K562 (cell line): Measurements from ENCODE around the gene RELL2. TPM values are rescaled to one million over a fixed set of nuclear protein-coding genes. Genes with fewer than 3 reads are reported as not detected.

Source experiments
- ATAC-seq: fragments of 200-7000 bp; cut with Tn5 transposase; 3 replicates; pipeline ENCODE4 v1.9.1; 2020; ENCODE audit warnings: moderate library complexity
- BruUV-seq: library from RNA; stranded (reverse); fragments of 400-500 nt; replicated peaks from 2 replicates; lab custom pipeline; 2021; lab: Mats Ljungman, UMichigan
- CTCF ChIA-PET: fragments of 300-600 bp; formaldehyde crosslinking; extraction: SDS; loops from one replicate; lab custom pipeline; 2021; ENCODE audit warnings: low intra/inter-chr PET ratio; lab: Yijun Ruan, JAX
- POLR2A ChIA-PET: fragments of 300-600, 350-650 bp; sonication (Branson Sonifier 250); formaldehyde crosslinking; extraction: SDS; loops from one replicate; lab custom pipeline; 2021; ENCODE audit warnings: antibody characterized with exemption, inconsistent platforms; lab: Yijun Ruan, JAX
- DNase-seq, 4 experiments: peaks; one replicate each; pipeline versions ENCODE4 v3.0.0 to v3.0.0-alpha.2; 2011 to 2018; ENCODE audit warnings: low spot score in 3 of 4, mixed read lengths in 3 of 4; ENCODE audit errors: extremely low read depth in 1 of 4
- FAIRE-seq: peaks from 2 replicates; lab custom pipeline; 2011; peaks lifted over from hg19 to GRCh38; lab: Jason Lieb, UNC
- H2AFZ ChIP-seq: 2 replicates; pipeline ENCODE4 v1.6.0; 2011; ENCODE audit warnings: low read depth, low read length, control low read depth, inconsistent platforms
- H3K27ac ChIP-seq: fragments of 200-600 bp; 3 replicates; pipeline ENCODE4 v1.8.0; 2011; ENCODE audit warnings: low read depth, mild to moderate bottlenecking, control low read depth, inconsistent platforms, low read length, moderate library complexity, mixed read lengths; ENCODE audit errors: extremely low read depth
- H3K27me3 ChIP-seq, 2 experiments: fragments of 300-600 bp in 1 of 2; 2 replicates in 1 of 2; 3 replicates in 1 of 2; pipeline versions ENCODE4 v1.6.0 to v1.8.0; 2011; ENCODE audit warnings: inconsistent platforms in 2 of 2, low read length in 2 of 2, mild to moderate bottlenecking in 1 of 2, mixed read lengths in 1 of 2, moderate library complexity in 1 of 2; ENCODE audit not compliant: control insufficient read depth in 2 of 2, insufficient read depth in 2 of 2
- H3K36me3 ChIP-seq: fragments of 300-600 bp; 3 replicates; pipeline ENCODE4 v1.8.0; 2011; ENCODE audit warnings: mild to moderate bottlenecking, low read length, inconsistent platforms; ENCODE audit not compliant: control insufficient read depth, insufficient read depth
- H3K4me1 ChIP-seq, 2 experiments: fragments of 200-600 bp in 1 of 2; replicated peaks in 1 of 2; 2 replicates in 1 of 2; 3 replicates in 1 of 2; pipeline versions ENCODE4 v1.5.1 to v1.8.0; 2011; ENCODE audit warnings: inconsistent platforms in 2 of 2, low read length in 2 of 2, mild to moderate bottlenecking in 1 of 2, mixed read lengths in 1 of 2, moderate library complexity in 1 of 2; ENCODE audit not compliant: control insufficient read depth in 2 of 2, insufficient read depth in 2 of 2
- H3K4me2 ChIP-seq: 2 replicates; pipeline ENCODE4 v1.6.1; 2011; ENCODE audit warnings: low read length, control low read depth, inconsistent platforms, mixed read lengths; ENCODE audit not compliant: insufficient read depth
- H3K4me3 ChIP-seq: fragments of 200-600 bp; sonication (generic), shearing (Covaris generic); 2 replicates; pipeline ENCODE4 v1.5.1; 2016; ENCODE audit warnings: control low read depth, inconsistent platforms
- H3K79me2 ChIP-seq: fragments of 200-600 bp; 3 replicates; pipeline ENCODE4 v1.8.0; 2011; ENCODE audit warnings: low read length, inconsistent platforms; ENCODE audit not compliant: control insufficient read depth, insufficient read depth
- H3K9ac ChIP-seq, 2 experiments: 2 replicates each; pipeline versions ENCODE4 v1.6.0 to v1.6.1; 2011; ENCODE audit warnings: low read depth in 2 of 2, low read length in 2 of 2, control low read depth in 1 of 2, inconsistent platforms in 1 of 2, mild to moderate bottlenecking in 1 of 2, mixed read lengths in 1 of 2; ENCODE audit not compliant: insufficient read depth in 1 of 2
- H3K9me1 ChIP-seq: one replicate; pipeline ENCODE4 v1.6.0; 2011; ENCODE audit warnings: inconsistent platforms, mild to moderate bottlenecking, low read length, moderate library complexity; ENCODE audit not compliant: control insufficient read depth, insufficient read depth
- H3K9me3 ChIP-seq: replicated peaks from 2 replicates; pipeline ENCODE4 v1.5.1; 2011; ENCODE audit warnings: low read depth, low read length, inconsistent platforms; ENCODE audit not compliant: control insufficient read depth, insufficient read depth
- H4K20me1 ChIP-seq: replicated peaks from 2 replicates; pipeline ENCODE4 v1.6.1; 2011; ENCODE audit warnings: low read length, inconsistent platforms, mixed read lengths; ENCODE audit not compliant: control insufficient read depth, insufficient read depth
- EGR1 ChIP-seq: fragments of 450-650 bp; conservative IDR thresholded peaks from 2 replicates; pipeline ENCODE4 v1.6.1; 2017; ENCODE audit warnings: mild to moderate bottlenecking
- HMG20B ChIP-seq: fragments of 250-450 bp; sonication (Bioruptor Pico); IDR thresholded peaks from 2 replicates; pipeline ENCODE4 v1.5.0; 2021; ENCODE audit warnings: mild to moderate bottlenecking
- MCM7 ChIP-seq, 2 experiments: fragments of 450-650 bp; IDR thresholded peaks; 2 replicates each; pipeline ENCODE4 v1.6.1; 2016 to 2018
- RAD21 ChIP-seq, 2 experiments: fragments of 250-450 bp in 1 of 2; fragments of 450-650 bp in 1 of 2; sonication (Bioruptor Pico) in 1 of 2; formaldehyde crosslinking in 1 of 2; IDR thresholded peaks in 1 of 2; conservative IDR thresholded peaks in 1 of 2; 2 replicates each; pipeline versions ENCODE4 v1.4.0 to v1.8.0; 2020 to 2022; ENCODE audit warnings: mild to moderate bottlenecking in 2 of 2, moderate library complexity in 1 of 2
- TRIM28 ChIP-seq: fragments of 450-650 bp; IDR thresholded peaks from 2 replicates; pipeline ENCODE4 v1.6.1; 2017
- ZNF695 ChIP-seq: fragments of 450-650 bp; formaldehyde crosslinking; IDR thresholded peaks from 2 replicates; pipeline ENCODE4 v1.4.0; 2020; ENCODE audit warnings: mild to moderate bottlenecking, moderate library complexity
- WGBS: fragments of 100-300 bp; shearing (Covaris generic); methylation state at CpG from one replicate; pipeline ENCODE4 v1.1.6; 2016; ENCODE audit warnings: low coverage, mixed read lengths; ENCODE audit not compliant: insufficient coverage; ENCODE audit errors: missing lambda C conversion rate; 5-methylcytosine and 5-hydroxymethylcytosine counted together
- in situ Hi-C: fragments of 300-500 bp; cut with MboI; formaldehyde crosslinking; loops from 4 replicates; pipeline ENCODE4 v1.15.0; 2018; ENCODE audit warnings: inconsistent platforms, mixed read lengths
- intact Hi-C: fragments of 100-400 bp; cut with micrococcal nuclease; formaldehyde crosslinking; loops from 2 replicates; pipeline ENCODE4 v1.14.2; 2022
- polyA plus RNA-seq, 8 experiments: library from polyadenylated mRNA; depleted of rRNA in 4 of 8; stranded (reverse) in 5 of 8; unstranded in 3 of 8; fragments of >200 nt; fragmentation: Nextera tagmentation in 2 of 8; fragmentation: Illumina TruSeq in 1 of 8; extraction: Ambion mirVana in 2 of 8; extraction: Trizol in 1 of 8; gene quantifications; 2 replicates each; pipeline versions ENCODE4 v1.2.1 to v1.2.3, GENCODE V29; 2011 to 2014; ENCODE audit warnings: inconsistent platforms in 1 of 8, missing spikeins in 1 of 8
- total RNA-seq, 7 experiments: library from RNA; depleted of rRNA in 6 of 7; stranded (reverse); fragments of >200 nt in 6 of 7; fragmentation: Illumina TruSeq in 2 of 7; extraction: Trizol in 2 of 7; gene quantifications; 2 replicates each; pipeline versions ENCODE4 v1.2.1 to v1.2.3, GENCODE V29; 2011 to 2021; ENCODE audit warnings: low replicate concordance in 1 of 7
- TF ChIP-seq, protein P1 (sequence below): sonication (generic); IDR thresholded peaks from 2 replicates; pipeline ENCODE4 v1.6.1; 2016

The RELL2 gene
- total and polyA plus RNA-seq, 9 of the 15 experiments (the other 6 are each of a cell fraction or from before 2014, with no cell fraction given) = 0.06 to 36.0 (median 14.3) TPM

DNA sequence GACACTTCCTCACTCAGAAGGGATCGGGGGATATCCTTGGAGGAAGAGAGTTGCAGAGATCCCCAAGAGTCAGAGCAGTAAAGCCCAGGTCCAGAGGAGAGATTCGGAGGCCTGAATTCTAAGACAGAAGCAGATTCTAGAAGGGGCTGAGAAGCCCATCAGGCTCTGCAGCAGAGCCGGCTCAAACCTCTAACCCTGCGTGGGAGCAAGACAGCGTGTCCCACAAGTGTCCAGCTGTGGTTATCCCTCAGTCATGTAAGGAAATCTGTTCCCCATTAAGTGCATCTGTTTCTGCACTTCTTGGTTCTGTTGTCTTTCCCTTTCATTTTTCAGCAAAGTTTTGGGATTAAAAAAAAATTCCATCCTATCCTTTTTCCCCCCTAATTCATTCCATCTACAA lies 13.2 kb upstream of the RELL2 start:
- H3K4me2 ChIP-seq = no peak overlapping the region

More for the DNA sequence above, 13.2 kb upstream of the RELL2 start:
- POLR2A ChIA-PET = no interaction called here
- intact Hi-C loops = no loop called here
- no peak for DNase-seq
- no peaks in the 10 kb centered on the region for H3K27me3 ChIP-seq
- no peak for FAIRE-seq
- BruUV-seq = no TSS peak
- no peaks in the 10 kb centered on the region for H4K20me1 ChIP-seq
- no peak overlapping the region for H3K4me3 ChIP-seq
- in situ Hi-C loops = no loop called here
- 98% methylated on average over 5 of the region's 5 CpGs for WGBS
- no peak overlapping the region for H3K27ac ChIP-seq
- H3K9me3 ChIP-seq = no peaks in the 10 kb centered on the region
- peaks cover 91% of the 10 kb centered on the region for H3K36me3 ChIP-seq
- TF ChIP-seq RAD21 (CRISPR knock-in tag; conservative IDR thresholded peaks at IDR 0.05 in 1 of 2, IDR thresholded peaks at IDR 0.05 in 1 of 2) = no peak
- TF ChIP-seq ZNF695 (CRISPR knock-in tag) = no peak
- no peak for TF ChIP-seq EGR1
- no peak for TF ChIP-seq TRIM28
- no peak for TF ChIP-seq HMG20B (CRISPR knock-in tag)
- TF ChIP-seq, protein P1, sequence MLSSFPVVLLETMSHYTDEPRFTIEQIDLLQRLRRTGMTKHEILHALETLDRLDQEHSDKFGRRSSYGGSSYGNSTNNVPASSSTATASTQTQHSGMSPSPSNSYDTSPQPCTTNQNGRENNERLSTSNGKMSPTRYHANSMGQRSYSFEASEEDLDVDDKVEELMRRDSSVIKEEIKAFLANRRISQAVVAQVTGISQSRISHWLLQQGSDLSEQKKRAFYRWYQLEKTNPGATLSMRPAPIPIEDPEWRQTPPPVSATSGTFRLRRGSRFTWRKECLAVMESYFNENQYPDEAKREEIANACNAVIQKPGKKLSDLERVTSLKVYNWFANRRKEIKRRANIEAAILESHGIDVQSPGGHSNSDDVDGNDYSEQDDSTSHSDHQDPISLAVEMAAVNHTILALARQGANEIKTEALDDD = no peak
- TF ChIP-seq MCM7 (IDR thresholded peaks at IDR 0.05) = no peak
- no peak for ATAC-seq
- H2AFZ ChIP-seq = no peak overlapping the region
- no peak overlapping the region for H3K9ac ChIP-seq
- H3K9me1 ChIP-seq = no peaks in the 10 kb centered on the region
- H3K4me1 ChIP-seq = peaks cover 0 to 3% of the 10 kb centered on the region in 2 experiments; a peak in 2 of 5 replicates
- peaks cover 5% of the 10 kb centered on the region for H3K79me2 ChIP-seq
- CTCF ChIA-PET = interaction anchor here (0.6 kb wide), 1 partner anchor 55 kb away, joined by 4 read pairs; no protein-coding TSS in a partner anchor
